A673 (cell line): ENCODE measurements around the gene PIGW.

Experiments used
- EZH2 ChIP-seq: fragments of 200-600 bp; sonication (generic); IDR thresholded peaks from 2 replicates; pipeline ENCODE4 v1.6.1; 2017; ENCODE audit warnings: borderline replicate concordance, low read depth, mild to moderate bottlenecking, mixed read lengths, antibody characterized with exemption, low read length; ENCODE audit not compliant: poor library complexity, severe bottlenecking
- TF ChIP-seq, protein P1 (sequence below): fragments of 300-800, 200-600 bp; sonication (generic); conservative IDR thresholded peaks from 2 replicates; pipeline ENCODE4 v1.5.1; 2017; ENCODE audit warnings: low read depth, mild to moderate bottlenecking, antibody characterized with exemption, low read length, moderate library complexity, mixed read lengths

DNA sequence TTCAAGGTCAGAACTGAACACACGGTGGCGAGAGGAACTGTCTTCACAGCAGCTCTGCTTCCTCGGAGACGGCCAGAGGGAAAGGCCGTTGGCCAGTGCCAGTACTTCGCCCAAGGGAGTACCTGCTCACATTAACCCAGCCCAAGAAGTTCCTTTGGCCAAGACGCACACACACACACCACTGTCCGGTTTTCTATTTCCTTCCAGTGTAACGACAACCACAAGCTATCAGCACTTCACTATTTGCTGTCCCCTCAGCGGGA is 9.2 kb downstream of the PIGW start:
- TF ChIP-seq EZH2 = no peak
- TF ChIP-seq, protein P1, sequence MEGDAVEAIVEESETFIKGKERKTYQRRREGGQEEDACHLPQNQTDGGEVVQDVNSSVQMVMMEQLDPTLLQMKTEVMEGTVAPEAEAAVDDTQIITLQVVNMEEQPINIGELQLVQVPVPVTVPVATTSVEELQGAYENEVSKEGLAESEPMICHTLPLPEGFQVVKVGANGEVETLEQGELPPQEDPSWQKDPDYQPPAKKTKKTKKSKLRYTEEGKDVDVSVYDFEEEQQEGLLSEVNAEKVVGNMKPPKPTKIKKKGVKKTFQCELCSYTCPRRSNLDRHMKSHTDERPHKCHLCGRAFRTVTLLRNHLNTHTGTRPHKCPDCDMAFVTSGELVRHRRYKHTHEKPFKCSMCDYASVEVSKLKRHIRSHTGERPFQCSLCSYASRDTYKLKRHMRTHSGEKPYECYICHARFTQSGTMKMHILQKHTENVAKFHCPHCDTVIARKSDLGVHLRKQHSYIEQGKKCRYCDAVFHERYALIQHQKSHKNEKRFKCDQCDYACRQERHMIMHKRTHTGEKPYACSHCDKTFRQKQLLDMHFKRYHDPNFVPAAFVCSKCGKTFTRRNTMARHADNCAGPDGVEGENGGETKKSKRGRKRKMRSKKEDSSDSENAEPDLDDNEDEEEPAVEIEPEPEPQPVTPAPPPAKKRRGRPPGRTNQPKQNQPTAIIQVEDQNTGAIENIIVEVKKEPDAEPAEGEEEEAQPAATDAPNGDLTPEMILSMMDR = no peak
